ENCODE data around the gene ENO2.

Gene ENO2

DNA sequence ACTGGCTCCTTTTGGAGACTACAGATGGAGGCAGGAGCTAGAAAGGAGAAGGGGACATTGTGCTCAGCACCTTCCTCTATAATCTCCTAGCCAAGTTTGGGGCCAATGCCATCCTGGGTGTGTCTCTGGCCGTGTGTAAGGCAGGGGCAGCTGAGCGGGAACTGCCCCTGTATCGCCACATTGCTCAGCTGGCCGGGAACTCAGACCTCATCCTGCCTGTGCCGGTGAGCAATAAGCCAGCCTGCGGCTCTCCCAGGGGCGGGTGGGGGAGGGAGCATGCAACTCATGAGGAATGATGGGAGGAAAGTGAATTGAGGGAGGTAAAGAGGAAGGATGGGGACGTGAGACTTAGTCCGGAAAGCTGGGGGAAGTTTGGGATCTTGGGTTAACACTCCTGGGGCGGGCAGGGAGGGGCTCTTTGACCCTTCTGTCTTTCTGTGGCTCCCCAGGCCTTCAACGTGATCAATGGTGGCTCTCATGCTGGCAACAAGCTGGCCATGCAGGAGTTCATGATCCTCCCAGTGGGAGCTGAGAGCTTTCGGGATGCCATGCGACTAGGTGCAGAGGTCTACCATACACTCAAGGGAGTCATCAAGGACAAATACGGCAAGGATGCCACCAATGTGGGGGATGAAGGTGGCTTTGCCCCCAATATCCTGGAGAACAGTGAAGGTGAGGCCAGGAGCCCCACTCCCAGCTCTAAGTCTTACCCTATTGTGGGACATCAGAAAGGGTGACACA, 3.3 kb downstream of the ENO2 start:
- H3K27me3 ChIP-seq (ENCODE audit: control insufficient read depth in 3 of 3, insufficient read depth in 3 of 3, low read depth in 1 of 3, low read length in 3 of 3) = peaks cover 0 to 3% (median 0%) of the 10 kb centered on the region in 3 experiments
- no peak overlapping the region for H3K4me2 ChIP-seq (ENCODE audit: insufficient read depth, low read length, poor library complexity, severe bottlenecking)
- H2AFZ ChIP-seq (ENCODE audit: low read length) = no peak overlapping the region
- no CpG with 5 or more reads among the region's 14 CpGs for WGBS, 2 donors (ENCODE audit: extremely low coverage in 2 of 2, insufficient read length in 2 of 2, insufficient replicate concordance in 1 of 2)
- no peak overlapping the region for H3K9ac ChIP-seq (ENCODE audit: low read depth, low read length, poor library complexity)
- no peak for DNase-seq (ENCODE audit: low spot score)
- H4K8ac ChIP-seq (ENCODE audit: low read depth, low read length) = no peak overlapping the region
- H3K4me3 ChIP-seq (ENCODE audit: low read length in 2 of 2) = no peak overlapping the region
- H3K36me3 ChIP-seq (replicated peaks in 1 of 2; ENCODE audit: control insufficient read depth in 2 of 2, insufficient read depth in 2 of 2, low read length in 2 of 2) = peaks cover 32 to 40% of the 10 kb centered on the region in 2 donors
- H4K91ac ChIP-seq (ENCODE audit: low read depth, low read length, poor library complexity) = no peak overlapping the region
- no peak overlapping the region for H3K4ac ChIP-seq (ENCODE audit: low read length)
- no peak overlapping the region for H3K27ac ChIP-seq (replicated peaks; ENCODE audit: low read length)
- H3K18ac ChIP-seq (ENCODE audit: low read length) = no peak overlapping the region
- no peak overlapping the region for H2BK15ac ChIP-seq (ENCODE audit: low read length)
- peaks cover 10 to 18% of the 10 kb centered on the region in 2 donors for H3K4me1 ChIP-seq (ENCODE audit: control insufficient read depth in 2 of 2, insufficient read depth in 1 of 2, low read depth in 1 of 2, low read length in 2 of 2)
- H3K79me1 ChIP-seq (ENCODE audit: low read depth, low read length) = peaks cover 13% of the 10 kb centered on the region
- no peak overlapping the region for H2BK5ac ChIP-seq (ENCODE audit: low read length)
- no peak overlapping the region for H3K23ac ChIP-seq (ENCODE audit: low read depth, low read length, poor library complexity)
- H3K9me3 ChIP-seq (replicated peaks in 1 of 2; ENCODE audit: control insufficient read depth in 2 of 2, insufficient read depth in 1 of 2, low read depth in 1 of 2, low read length in 2 of 2) = no peaks in the 10 kb centered on the region
- no peak overlapping the region for H3K14ac ChIP-seq (ENCODE audit: low read length)
- no peak overlapping the region for H2BK120ac ChIP-seq (ENCODE audit: low read depth, low read length)
- no peak overlapping the region for H2BK12ac ChIP-seq (ENCODE audit: low read length)
- no peak overlapping the region for H2AK5ac ChIP-seq (ENCODE audit: low read depth, low read length)

DNA sequence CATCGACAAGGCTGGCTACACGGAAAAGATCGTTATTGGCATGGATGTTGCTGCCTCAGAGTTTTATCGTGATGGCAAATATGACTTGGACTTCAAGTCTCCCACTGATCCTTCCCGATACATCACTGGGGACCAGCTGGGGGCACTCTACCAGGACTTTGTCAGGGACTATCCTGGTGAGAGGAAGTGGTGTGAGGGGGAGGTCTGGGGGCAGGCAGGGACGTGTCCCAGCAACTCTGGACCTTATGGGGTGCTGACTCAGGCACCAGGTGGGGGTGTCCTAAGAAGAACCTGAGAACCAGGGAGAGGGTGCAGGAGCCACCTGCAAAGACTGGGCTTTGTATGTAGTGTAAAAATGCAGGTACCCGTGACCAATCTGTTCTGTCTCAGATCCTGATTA, 5.2 kb downstream of the ENO2 start:
- no peak overlapping the region for H3K23ac ChIP-seq (ENCODE audit: low read depth, low read length, poor library complexity)
- H2AFZ ChIP-seq (ENCODE audit: low read length) = no peak overlapping the region
- no peaks in the 10 kb centered on the region for H3K27me3 ChIP-seq (ENCODE audit: control insufficient read depth in 3 of 3, insufficient read depth in 3 of 3, low read depth in 1 of 3, low read length in 3 of 3)
- H3K9ac ChIP-seq (ENCODE audit: low read depth, low read length, poor library complexity) = no peak overlapping the region
- no peak overlapping the region for H3K14ac ChIP-seq (ENCODE audit: low read length)
- DNase-seq (ENCODE audit: low spot score) = no peak
- WGBS, 2 donors (ENCODE audit: extremely low coverage in 2 of 2, insufficient read length in 2 of 2, insufficient replicate concordance in 1 of 2) = no CpG with 5 or more reads among the region's 7 CpGs
- H3K4ac ChIP-seq (ENCODE audit: low read length) = no peak overlapping the region
- no peak overlapping the region for H3K18ac ChIP-seq (ENCODE audit: low read length)
- H2BK5ac ChIP-seq (ENCODE audit: low read length) = no peak overlapping the region
- H3K36me3 ChIP-seq (replicated peaks in 1 of 2; ENCODE audit: control insufficient read depth in 2 of 2, insufficient read depth in 2 of 2, low read length in 2 of 2) = peaks cover 41 to 43% of the 10 kb centered on the region in 2 donors
- no peak overlapping the region for H4K8ac ChIP-seq (ENCODE audit: low read depth, low read length)
- no peak overlapping the region for H3K27ac ChIP-seq (replicated peaks; ENCODE audit: low read length)
- H2BK120ac ChIP-seq (ENCODE audit: low read depth, low read length) = no peak overlapping the region
- no peak overlapping the region for H2BK15ac ChIP-seq (ENCODE audit: low read length)
- peaks cover 7% of the 10 kb centered on the region for H3K79me1 ChIP-seq (ENCODE audit: low read depth, low read length)
- H2BK12ac ChIP-seq (ENCODE audit: low read length) = no peak overlapping the region
- no peak overlapping the region for H3K4me2 ChIP-seq (ENCODE audit: insufficient read depth, low read length, poor library complexity, severe bottlenecking)
- H2AK5ac ChIP-seq (ENCODE audit: low read depth, low read length) = no peak overlapping the region
- H3K4me3 ChIP-seq (ENCODE audit: low read length in 2 of 2) = no peak overlapping the region
- H3K9me3 ChIP-seq (replicated peaks in 1 of 2; ENCODE audit: control insufficient read depth in 2 of 2, insufficient read depth in 1 of 2, low read depth in 1 of 2, low read length in 2 of 2) = no peaks in the 10 kb centered on the region
- peaks cover 12 to 22% of the 10 kb centered on the region in 2 donors for H3K4me1 ChIP-seq (ENCODE audit: control insufficient read depth in 2 of 2, insufficient read depth in 1 of 2, low read depth in 1 of 2, low read length in 2 of 2)
- no peak overlapping the region for H4K91ac ChIP-seq (ENCODE audit: low read depth, low read length, poor library complexity)

- H3K4me1 ChIP-seq (ENCODE audit: control insufficient read depth in 2 of 2, insufficient read depth in 1 of 2, low read depth in 1 of 2, low read length in 2 of 2) = peaks cover 15 to 33% of the 10 kb centered on the region in 2 donors
- no peak overlapping the region for H2AFZ ChIP-seq (ENCODE audit: low read length)
- no peak overlapping the region for H2AK5ac ChIP-seq (ENCODE audit: low read depth, low read length)
- H3K36me3 ChIP-seq (replicated peaks in 1 of 2; ENCODE audit: control insufficient read depth in 2 of 2, insufficient read depth in 2 of 2, low read length in 2 of 2) = peaks cover 39 to 41% of the 10 kb centered on the region in 2 donors
- H3K79me1 ChIP-seq (ENCODE audit: low read depth, low read length) = no peaks in the 10 kb centered on the region
- no peak overlapping the region for H2BK12ac ChIP-seq (ENCODE audit: low read length)
- no peaks in the 10 kb centered on the region for H3K27me3 ChIP-seq (ENCODE audit: control insufficient read depth in 3 of 3, insufficient read depth in 3 of 3, low read depth in 1 of 3, low read length in 3 of 3)
- no peak overlapping the region for H3K4me3 ChIP-seq (ENCODE audit: low read length in 2 of 2)
- H3K18ac ChIP-seq (ENCODE audit: low read length) = no peak overlapping the region
- WGBS, 2 donors (ENCODE audit: extremely low coverage in 2 of 2, insufficient read length in 2 of 2, insufficient replicate concordance in 1 of 2) = no CpG with 5 or more reads among the region's 7 CpGs
- DNase-seq (ENCODE audit: low spot score) = no peak
- H3K14ac ChIP-seq (ENCODE audit: low read length) = no peak overlapping the region
- H3K4me2 ChIP-seq (ENCODE audit: insufficient read depth, low read length, poor library complexity, severe bottlenecking) = no peak overlapping the region
- no peak overlapping the region for H3K27ac ChIP-seq (replicated peaks; ENCODE audit: low read length)
- H4K8ac ChIP-seq (ENCODE audit: low read depth, low read length) = no peak overlapping the region
- no peak overlapping the region for H3K4ac ChIP-seq (ENCODE audit: low read length)
- no peak overlapping the region for H4K91ac ChIP-seq (ENCODE audit: low read depth, low read length, poor library complexity)
- H2BK5ac ChIP-seq (ENCODE audit: low read length) = no peak overlapping the region
- no peak overlapping the region for H3K23ac ChIP-seq (ENCODE audit: low read depth, low read length, poor library complexity)
- no peaks in the 10 kb centered on the region for H3K9me3 ChIP-seq (replicated peaks in 1 of 2; ENCODE audit: control insufficient read depth in 2 of 2, insufficient read depth in 1 of 2, low read depth in 1 of 2, low read length in 2 of 2)
- no peak overlapping the region for H2BK120ac ChIP-seq (ENCODE audit: low read depth, low read length)
- no peak overlapping the region for H2BK15ac ChIP-seq (ENCODE audit: low read length)
- no peak overlapping the region for H3K9ac ChIP-seq (ENCODE audit: low read depth, low read length, poor library complexity)
Measured at GRCh38 chr12:6921539-6921938, 7.2 kb downstream of the ENO2 start.

DNA sequence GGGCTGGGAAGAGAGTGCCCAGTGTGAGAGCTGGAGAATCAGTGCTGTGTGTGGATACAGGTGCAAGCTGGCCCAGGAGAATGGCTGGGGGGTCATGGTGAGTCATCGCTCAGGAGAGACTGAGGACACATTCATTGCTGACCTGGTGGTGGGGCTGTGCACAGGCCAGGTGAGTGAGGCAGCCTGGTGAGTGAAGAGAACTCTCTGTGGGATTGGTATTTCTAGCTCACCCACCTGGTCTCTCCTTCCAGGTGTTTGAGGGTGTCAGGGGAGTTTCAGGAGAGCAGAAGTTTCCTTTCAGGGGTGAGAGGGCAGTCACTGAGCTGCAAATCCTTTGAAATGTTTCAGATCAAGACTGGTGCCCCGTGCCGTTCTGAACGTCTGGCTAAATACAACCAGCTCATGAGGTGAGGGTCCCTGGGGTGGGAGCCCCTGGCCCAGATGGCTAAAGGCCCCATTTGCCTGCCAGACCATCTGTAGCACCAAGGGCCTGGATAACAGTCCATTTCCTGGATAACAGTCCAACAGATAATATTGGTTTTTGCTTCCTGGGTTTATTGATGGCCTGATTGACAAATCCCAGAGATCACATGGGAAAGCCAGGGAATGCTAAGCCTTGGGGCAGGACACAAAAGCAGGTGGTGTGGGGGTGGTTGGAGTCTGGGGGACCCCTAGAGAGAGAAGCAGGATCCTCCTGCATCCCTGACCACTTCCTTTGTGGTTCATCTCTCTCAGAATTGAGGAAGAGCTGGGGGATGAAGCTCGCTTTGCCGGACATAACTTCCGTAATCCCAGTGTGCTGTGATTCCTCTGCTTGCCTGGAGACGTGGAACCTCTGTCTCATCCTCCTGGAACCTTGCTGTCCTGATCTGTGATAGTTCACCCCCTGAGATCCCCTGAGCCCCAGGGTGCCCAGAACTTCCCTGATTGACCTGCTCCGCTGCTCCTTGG, 7.9 kb downstream of the ENO2 start:
- Histone ChIP-seq H3K79me1 (ENCODE audit: low read depth, low read length) (no peaks in the 10 kb centered on the region), H3K27me3 (ENCODE audit: control insufficient read depth in 3 of 3, insufficient read depth in 3 of 3, low read depth in 1 of 3, low read length in 3 of 3) (no peaks in the 10 kb centered on the region), H3K4ac (ENCODE audit: low read length) (no peak overlapping the region), H3K4me1 (ENCODE audit: control insufficient read depth in 2 of 2, insufficient read depth in 1 of 2, low read depth in 1 of 2, low read length in 2 of 2) (peaks cover 18 to 38% of the 10 kb centered on the region in 2 donors), H3K36me3 (replicated peaks in 1 of 2; ENCODE audit: control insufficient read depth in 2 of 2, insufficient read depth in 2 of 2, low read length in 2 of 2) (peaks cover 32 to 41% of the 10 kb centered on the region in 2 donors), H2BK15ac (ENCODE audit: low read length) (no peak overlapping the region), H3K9me3 (replicated peaks in 1 of 2; ENCODE audit: control insufficient read depth in 2 of 2, insufficient read depth in 1 of 2, low read depth in 1 of 2, low read length in 2 of 2) (no peaks in the 10 kb centered on the region), H2BK12ac (ENCODE audit: low read length) (no peak overlapping the region), H3K27ac (replicated peaks; ENCODE audit: low read length) (no peak overlapping the region), H2BK5ac (ENCODE audit: low read length) (no peak overlapping the region), H4K8ac (ENCODE audit: low read depth, low read length) (no peak overlapping the region), H2BK120ac (ENCODE audit: low read depth, low read length) (no peak overlapping the region), H3K4me3 (ENCODE audit: low read length in 2 of 2) (no peak overlapping the region), H3K14ac (ENCODE audit: low read length) (no peak overlapping the region), H3K4me2 (ENCODE audit: insufficient read depth, low read length, poor library complexity, severe bottlenecking) (no peak overlapping the region), H4K91ac (ENCODE audit: low read depth, low read length, poor library complexity) (no peak overlapping the region), H2AFZ (ENCODE audit: low read length) (no peak overlapping the region), H3K9ac (ENCODE audit: low read depth, low read length, poor library complexity) (no peak overlapping the region), H2AK5ac (ENCODE audit: low read depth, low read length) (no peak overlapping the region), H3K18ac (ENCODE audit: low read length) (no peak overlapping the region), H3K23ac (ENCODE audit: low read depth, low read length, poor library complexity) (no peak overlapping the region)
- DNase-seq (ENCODE audit: low spot score) = no peak
- whole genome bisulfite sequencing, 2 donors (ENCODE audit: extremely low coverage in 2 of 2, insufficient read length in 2 of 2, insufficient replicate concordance in 1 of 2) = no CpG with 5 or more reads among the region's 9 CpGs
